Right lobe of liver (tissue), 6 donors: Measurements from ENCODE around the gene ATE1. TPM values are rescaled to one million over a fixed set of nuclear protein-coding genes. Genes with fewer than 3 reads are reported as not detected.
A peak's percentile ranks its signal among the peaks of the same experiment; 100 is the strongest.

Experiments used
- ATAC-seq, 4 donors: fragments of 200-7000 bp; cut with Tn5 transposase; one replicate each; pipeline ENCODE4 v1.9.1; 2020; ENCODE audit warnings: mild to moderate bottlenecking in 4 of 4, moderate library complexity in 4 of 4
- DNase-seq, 3 donors: peaks; one replicate each; pipeline ENCODE4 v3.0.0-alpha.2; 2020
- H3K27ac ChIP-seq, 3 donors: fragments of 200-600 bp; one replicate each; pipeline ENCODE4 v1.8.0; 2022
- H3K27me3 ChIP-seq, 2 donors: fragments of 200-600 bp; one replicate each; pipeline ENCODE4 v1.8.0; 2022
- H3K36me3 ChIP-seq, 4 donors: fragments of 200-600 bp; sonication (generic) in 1 of 4; one replicate each; pipeline versions ENCODE4 v1.5.1 to v1.8.0; 2017 to 2022; ENCODE audit warnings: control low read depth in 1 of 4
- H3K4me1 ChIP-seq, 4 donors: fragments of 200-600 bp; sonication (generic) in 1 of 4; one replicate each; pipeline versions ENCODE4 v1.5.1 to v1.8.0; 2017 to 2022; ENCODE audit warnings: control low read depth in 1 of 4
- H3K4me3 ChIP-seq, 3 donors: fragments of 200-600 bp; one replicate each; pipeline ENCODE4 v1.8.0; 2022
- H3K9me3 ChIP-seq, 4 donors: fragments of 200-600 bp; sonication (generic) in 1 of 4; one replicate each; pipeline versions ENCODE4 v1.5.1 to v1.8.0; 2017 to 2022; ENCODE audit warnings: control low read depth in 1 of 4
- POLR2A ChIP-seq: fragments of 450-650 bp; IDR thresholded peaks from one replicate; pipeline ENCODE4 v1.6.1; 2017; ENCODE audit warnings: antibody characterized with exemption, mild to moderate bottlenecking
- WGBS: methylation state at CpG from one replicate; pipeline ENCODE4 v1.1.6; 2018; ENCODE audit warnings: low coverage, low lambda C conversion rate; ENCODE audit not compliant: insufficient coverage; ENCODE audit errors: missing lambda C conversion rate; 5-methylcytosine and 5-hydroxymethylcytosine counted together
- intact Hi-C, 2 donors: fragments of 100-400 bp; cut with DNase I; formaldehyde crosslinking; loops; one replicate each; pipeline versions ENCODE4 v1.11.2 to v1.14.1; 2022
- total RNA-seq, 6 experiments: library from RNA; depleted of rRNA in 2 of 6; stranded (reverse); fragments of >200 nt in 2 of 6; fragmentation: NEBNext Ultra II Directional in 3 of 6; extraction: Animal tissue kit (Norgen Biotek cat#: 25700) in 3 of 6; gene quantifications; one replicate each; pipeline versions ENCODE4 v1.1.0 to v1.2.4, GENCODE V29; 2016 to 2023
- TF ChIP-seq, protein P1 (sequence below), 4 donors: fragments of 200-600 bp in 3 of 4; fragments of 450-650 bp in 1 of 4; IDR thresholded peaks; one replicate each; pipeline versions ENCODE4 v1.5.1 to v1.8.0; 2016 to 2022; ENCODE audit warnings: antibody characterized with exemption in 4 of 4, mild to moderate bottlenecking in 2 of 4
- donor health status: DM: no; HTN: yes; CAD: no.
- donor health status: DM: no; HTN: no; CAD: no.
- donor health status: DM: no; HTN: no; CAD: no.
- donor health status: DM: no; HTN: yes; CAD: no.
- donor health status: DM: no; HTN: yes; CAD: no.

The ATE1 gene
- total RNA-seq, 6 experiments from 2014 or later: 17.7 to 21.6 (median 19.9) TPM

DNA sequence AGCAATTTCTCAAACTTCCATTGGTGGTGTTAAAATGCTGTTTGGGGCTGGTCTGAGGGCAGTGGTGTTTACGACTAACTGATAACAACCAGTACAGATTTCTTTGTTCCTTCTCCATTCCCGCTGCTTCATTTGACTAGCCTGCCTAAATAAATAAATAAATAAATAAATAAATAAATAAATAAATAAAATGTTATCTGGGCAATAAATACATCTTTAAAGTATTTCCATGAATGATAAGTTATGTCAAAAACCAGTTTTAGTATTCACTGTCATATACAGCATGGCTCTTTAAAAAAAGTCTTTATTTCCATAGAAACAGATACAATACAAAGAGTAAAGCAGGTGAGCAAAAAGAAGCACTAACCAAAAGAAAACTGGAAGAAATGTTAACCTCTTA, 81.3 kb downstream of the ATE1 start:
- DNase-seq: no peak
- H3K27me3 ChIP-seq: no peaks in the 10 kb centered on the region
- peaks cover 0 to 9% (median 2%) of the 10 kb centered on the region in 4 donors for H3K36me3 ChIP-seq
- no peak overlapping the region for H3K4me3 ChIP-seq
- 92% methylated on average over 2 of the region's 2 CpGs for WGBS
- no peaks in the 10 kb centered on the region for H3K9me3 ChIP-seq
- H3K4me1 ChIP-seq: peaks cover 0 to 10% (median 0%) of the 10 kb centered on the region in 4 donors
- no peak for ATAC-seq
- H3K27ac ChIP-seq: no peak overlapping the region
- TF ChIP-seq, protein P1, sequence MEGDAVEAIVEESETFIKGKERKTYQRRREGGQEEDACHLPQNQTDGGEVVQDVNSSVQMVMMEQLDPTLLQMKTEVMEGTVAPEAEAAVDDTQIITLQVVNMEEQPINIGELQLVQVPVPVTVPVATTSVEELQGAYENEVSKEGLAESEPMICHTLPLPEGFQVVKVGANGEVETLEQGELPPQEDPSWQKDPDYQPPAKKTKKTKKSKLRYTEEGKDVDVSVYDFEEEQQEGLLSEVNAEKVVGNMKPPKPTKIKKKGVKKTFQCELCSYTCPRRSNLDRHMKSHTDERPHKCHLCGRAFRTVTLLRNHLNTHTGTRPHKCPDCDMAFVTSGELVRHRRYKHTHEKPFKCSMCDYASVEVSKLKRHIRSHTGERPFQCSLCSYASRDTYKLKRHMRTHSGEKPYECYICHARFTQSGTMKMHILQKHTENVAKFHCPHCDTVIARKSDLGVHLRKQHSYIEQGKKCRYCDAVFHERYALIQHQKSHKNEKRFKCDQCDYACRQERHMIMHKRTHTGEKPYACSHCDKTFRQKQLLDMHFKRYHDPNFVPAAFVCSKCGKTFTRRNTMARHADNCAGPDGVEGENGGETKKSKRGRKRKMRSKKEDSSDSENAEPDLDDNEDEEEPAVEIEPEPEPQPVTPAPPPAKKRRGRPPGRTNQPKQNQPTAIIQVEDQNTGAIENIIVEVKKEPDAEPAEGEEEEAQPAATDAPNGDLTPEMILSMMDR (IDR thresholded peaks at IDR 0.05): no peak
- intact Hi-C loops: no loop called here

DNA sequence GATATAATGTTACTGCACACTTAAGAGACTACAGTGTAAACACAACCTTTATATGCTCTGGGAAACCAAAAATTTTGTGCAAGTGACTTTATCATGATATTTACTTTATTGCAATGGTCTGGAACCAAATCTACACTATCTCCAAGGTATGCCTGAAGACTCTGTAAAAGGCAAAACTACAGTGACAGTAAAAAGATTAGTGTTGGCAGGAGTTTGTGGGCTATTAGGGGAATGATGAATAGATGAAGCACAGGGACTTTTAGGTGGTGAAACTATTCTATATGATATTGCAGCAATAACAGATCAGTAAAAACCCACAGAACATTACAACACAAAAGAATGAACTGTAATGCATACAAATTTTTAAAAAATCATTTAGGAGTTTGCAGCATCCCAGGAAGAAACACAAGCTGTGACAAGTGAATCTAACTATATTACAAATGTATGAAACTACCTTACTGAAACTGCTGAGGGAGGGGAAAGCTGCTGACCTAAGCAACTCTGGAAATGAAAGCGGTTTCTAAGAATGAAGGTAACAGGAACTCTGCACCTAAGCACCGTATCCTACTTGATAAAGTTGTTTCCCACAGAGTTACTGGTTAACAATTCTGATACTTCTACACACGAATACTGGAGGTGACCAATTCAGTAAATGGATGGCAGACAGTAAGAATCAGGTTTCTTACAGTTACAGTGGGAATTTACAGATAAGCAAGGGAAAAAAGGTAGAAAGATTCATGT, 82.6 kb downstream of the ATE1 start:
- 70% methylated on average over 3 of the region's 3 CpGs for WGBS
- no peak overlapping the region for H3K27ac ChIP-seq
- no peak overlapping the region for H3K4me3 ChIP-seq
- H3K9me3 ChIP-seq: no peaks in the 10 kb centered on the region
- no peak for ATAC-seq
- DNase-seq: no peak
- no peaks in the 10 kb centered on the region for H3K27me3 ChIP-seq
- H3K36me3 ChIP-seq: peaks cover 0 to 9% (median 2%) of the 10 kb centered on the region in 4 donors
- TF ChIP-seq POLR2A: no peak
- TF ChIP-seq, protein P1 (IDR thresholded peaks at IDR 0.05): no peak
- H3K4me1 ChIP-seq: peaks cover 0 to 10% (median 0%) of the 10 kb centered on the region in 4 donors
- intact Hi-C loops: no loop called here

DNA sequence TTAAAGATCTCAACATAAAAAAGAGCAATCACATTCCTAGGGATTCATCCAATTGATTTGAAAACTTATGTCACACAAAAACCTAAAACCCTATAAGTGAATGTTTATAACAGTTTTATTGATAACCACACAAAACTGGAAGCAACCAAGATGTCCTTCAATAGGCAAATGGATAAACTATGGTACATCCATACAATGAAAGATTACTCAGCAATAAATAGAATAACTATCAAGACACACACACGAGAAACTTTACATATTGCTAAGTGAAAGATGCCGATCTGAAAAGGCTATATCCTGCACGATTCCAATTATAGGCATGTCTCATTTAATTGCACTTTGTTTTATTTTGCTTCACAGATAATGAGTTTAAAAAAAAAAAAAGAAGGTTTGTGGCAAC, 83.3 kb downstream of the ATE1 start:
- no peaks in the 10 kb centered on the region for H3K27me3 ChIP-seq
- H3K36me3 ChIP-seq: peaks cover 0 to 8% (median 2%) of the 10 kb centered on the region in 4 donors
- H3K27ac ChIP-seq: no peak overlapping the region
- H3K4me3 ChIP-seq: no peak overlapping the region
- ATAC-seq (no peak), DNase-seq (no peak)
- H3K9me3 ChIP-seq: no peaks in the 10 kb centered on the region
- 81% methylated on average over 3 of the region's 3 CpGs for WGBS
- intact Hi-C loops: no loop called here
- TF ChIP-seq POLR2A: no peak
- TF ChIP-seq, protein P1 (IDR thresholded peaks at IDR 0.05): no peak
- H3K4me1 ChIP-seq: peaks cover 0 to 10% (median 0%) of the 10 kb centered on the region in 4 donors

DNA sequence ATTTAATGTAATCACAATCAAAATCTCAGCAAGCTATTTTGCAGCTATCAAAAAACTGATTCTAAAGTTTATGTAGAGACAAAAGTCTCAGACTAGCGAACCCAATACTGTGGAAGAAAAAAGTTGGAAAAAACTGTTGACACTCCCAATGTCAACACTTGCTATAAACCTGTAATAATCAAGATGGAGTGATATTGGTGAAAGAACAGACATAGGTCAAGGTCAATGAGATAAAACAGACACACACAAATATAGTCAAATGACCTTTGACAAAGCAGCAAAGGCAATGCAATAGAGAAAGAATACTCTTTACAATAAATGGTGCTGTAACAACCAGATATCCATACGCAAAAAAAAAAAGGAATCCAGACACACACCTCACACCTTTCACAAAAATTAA, 84.5 kb downstream of the ATE1 start:
- intact Hi-C loops: no loop called here
- peak; percentile 61 to 85 (median 76) for ATAC-seq
- Histone ChIP-seq H3K9me3 (no peaks in the 10 kb centered on the region), H3K27ac (no peak overlapping the region), H3K36me3 (peaks cover 0 to 2% (median 0%) of the 10 kb centered on the region in 4 donors), H3K27me3 (no peaks in the 10 kb centered on the region), H3K4me3 (no peak overlapping the region), H3K4me1 (peaks cover 0 to 10% (median 0%) of the 10 kb centered on the region in 4 donors)
- no peak for DNase-seq
- whole genome bisulfite sequencing: 58% methylated on average over 2 of the region's 2 CpGs
- no peak for TF ChIP-seq POLR2A
- TF ChIP-seq, protein P1 (IDR thresholded peaks at IDR 0.05): no peak
